Erythroblast (primary cell): ENCODE data around the gene FNDC5.
A peak's percentile ranks its signal among the peaks of the same experiment; 100 is the strongest.

Experiments
- DNase-seq, 2 experiments: peaks; one replicate each; lab custom pipeline; 2025; lab: John Stamatoyannopoulos, UW
- GATA1 ChIP-seq: IDR thresholded peaks from 2 replicates; pipeline ENCODE4 v1.6.1; 2011; ENCODE audit warnings: low read depth, mild to moderate bottlenecking, control low read depth, low read length, moderate library complexity
- POLR2A ChIP-seq: IDR thresholded peaks from 2 replicates; pipeline ENCODE4 v1.6.1; 2011; ENCODE audit warnings: mild to moderate bottlenecking, low read length

FNDC5 gene

GRCh38 chr1:32892368-32893197 lies 21.9 kb upstream of the FNDC5 start:
- TF ChIP-seq POLR2A (no peak), GATA1 (no peak)
- peak; percentile 54 to 61 for DNase-seq

GRCh38 chr1:32891630-32892029 lies 20.9 kb upstream of the FNDC5 start:
- TF ChIP-seq GATA1 = no peak
- no peak for TF ChIP-seq POLR2A
- DNase-seq = no peak

GRCh38 chr1:32891241-32891570 lies 20.5 kb upstream of the FNDC5 start:
- DNase-seq = no peak
- no peak for TF ChIP-seq POLR2A
- TF ChIP-seq GATA1 = no peak

GRCh38 chr1:32890516-32891240 lies 20.0 kb upstream of the FNDC5 start:
- DNase-seq = no peak
- TF ChIP-seq GATA1 (no peak), POLR2A (no peak)

GRCh38 chr1:32889731-32890278 lies 19.1 kb upstream of the FNDC5 start:
- no peak for DNase-seq
- TF ChIP-seq GATA1 (no peak), POLR2A (no peak)

GRCh38 chr1:32888677-32889420 lies 18.1 kb upstream of the FNDC5 start:
- no peak for DNase-seq
- TF ChIP-seq GATA1 = no peak
- TF ChIP-seq POLR2A = no peak

- no peak for DNase-seq
- TF ChIP-seq GATA1 = no peak
- TF ChIP-seq POLR2A = no peak
Observed at GRCh38 chr1:32888134-32888533, 17.4 kb upstream of the FNDC5 start.

GRCh38 chr1:32887623-32888022 lies 16.9 kb upstream of the FNDC5 start:
- no peak for TF ChIP-seq POLR2A
- TF ChIP-seq GATA1 = no peak
- DNase-seq = no peak

GRCh38 chr1:32886828-32887414 lies 16.2 kb upstream of the FNDC5 start:
- DNase-seq = no peak
- no peak for TF ChIP-seq GATA1
- no peak for TF ChIP-seq POLR2A

GRCh38 chr1:32886004-32886827 lies 15.5 kb upstream of the FNDC5 start, which contains the start of gene HPCA:
TSS of gene HPCA (plus strand) at chr1:32886491. CDS start at chr1:32888899, 2,408 bp downstream.
- TF ChIP-seq GATA1 = no peak
- TF ChIP-seq POLR2A = no peak
- DNase-seq = peak; percentile 68 to 70

GRCh38 chr1:32885676-32886003 lies 14.9 kb upstream of the FNDC5 start:
- DNase-seq = no peak
- TF ChIP-seq GATA1 = no peak

GRCh38 chr1:32884726-32885125 lies 14.0 kb upstream of the FNDC5 start:
- no peak for TF ChIP-seq GATA1
- no peak for TF ChIP-seq POLR2A
- no peak for DNase-seq

GRCh38 chr1:32884032-32884372 lies 13.3 kb upstream of the FNDC5 start:
- TF ChIP-seq GATA1 = no peak
- TF ChIP-seq POLR2A = no peak
- no peak for DNase-seq
